ENCODE data around the gene TMUB1.

Gene TMUB1

DNA sequence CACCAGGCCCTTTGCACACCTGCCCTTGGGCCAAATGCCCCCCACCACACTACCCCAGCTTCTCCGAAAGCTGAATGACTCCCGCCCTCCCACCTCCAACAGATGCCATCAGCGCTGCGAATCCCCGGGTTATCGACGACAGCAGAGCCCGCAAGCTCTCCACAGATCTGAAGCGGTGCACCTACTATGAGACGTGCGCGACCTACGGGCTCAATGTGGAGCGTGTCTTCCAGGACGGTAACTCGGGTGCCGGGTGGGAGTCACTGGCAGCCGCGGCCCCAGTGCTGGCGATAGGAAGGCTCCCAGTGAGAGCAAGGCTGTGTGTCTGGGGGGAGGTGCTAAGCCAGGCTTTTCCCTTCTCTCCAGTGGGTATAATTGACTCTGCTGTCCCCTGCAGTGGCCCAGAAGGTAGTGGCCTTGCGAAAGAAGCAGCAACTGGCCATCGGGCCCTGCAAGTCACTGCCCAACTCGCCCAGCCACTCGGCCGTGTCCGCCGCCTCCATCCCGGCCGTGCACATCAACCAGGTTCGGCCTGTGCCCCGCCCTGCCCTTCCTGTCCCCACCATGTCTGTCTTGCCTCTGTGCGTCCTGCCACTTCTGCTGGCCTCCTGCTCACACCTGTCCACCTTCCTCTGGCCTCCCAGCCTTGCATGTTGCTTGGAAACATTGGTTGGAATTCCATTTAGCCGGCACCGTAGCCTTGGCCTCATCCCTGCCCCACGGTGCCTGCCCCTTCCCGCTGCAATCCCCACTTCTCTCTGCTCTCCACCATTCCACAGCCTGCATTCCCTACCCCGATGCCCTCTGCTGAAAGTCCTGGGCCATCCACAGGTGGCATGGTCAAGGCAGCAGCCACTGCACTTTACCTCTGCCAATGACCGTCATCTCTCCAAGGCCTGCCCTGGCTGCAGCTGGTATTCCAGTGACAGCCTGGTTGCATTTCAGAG, 35.1 kb upstream of the TMUB1 start:
- TF ChIP-seq, protein P1, sequence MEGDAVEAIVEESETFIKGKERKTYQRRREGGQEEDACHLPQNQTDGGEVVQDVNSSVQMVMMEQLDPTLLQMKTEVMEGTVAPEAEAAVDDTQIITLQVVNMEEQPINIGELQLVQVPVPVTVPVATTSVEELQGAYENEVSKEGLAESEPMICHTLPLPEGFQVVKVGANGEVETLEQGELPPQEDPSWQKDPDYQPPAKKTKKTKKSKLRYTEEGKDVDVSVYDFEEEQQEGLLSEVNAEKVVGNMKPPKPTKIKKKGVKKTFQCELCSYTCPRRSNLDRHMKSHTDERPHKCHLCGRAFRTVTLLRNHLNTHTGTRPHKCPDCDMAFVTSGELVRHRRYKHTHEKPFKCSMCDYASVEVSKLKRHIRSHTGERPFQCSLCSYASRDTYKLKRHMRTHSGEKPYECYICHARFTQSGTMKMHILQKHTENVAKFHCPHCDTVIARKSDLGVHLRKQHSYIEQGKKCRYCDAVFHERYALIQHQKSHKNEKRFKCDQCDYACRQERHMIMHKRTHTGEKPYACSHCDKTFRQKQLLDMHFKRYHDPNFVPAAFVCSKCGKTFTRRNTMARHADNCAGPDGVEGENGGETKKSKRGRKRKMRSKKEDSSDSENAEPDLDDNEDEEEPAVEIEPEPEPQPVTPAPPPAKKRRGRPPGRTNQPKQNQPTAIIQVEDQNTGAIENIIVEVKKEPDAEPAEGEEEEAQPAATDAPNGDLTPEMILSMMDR (IDR thresholded peaks at IDR 0.05; ENCODE audit: low read depth, low read length), result no peak
- Histone ChIP-seq H3K4me3 (ENCODE audit: low read depth, low read length) (no peak overlapping the region), H3K36me3 (peaks cover 64% of the 10 kb centered on the region)

DNA sequence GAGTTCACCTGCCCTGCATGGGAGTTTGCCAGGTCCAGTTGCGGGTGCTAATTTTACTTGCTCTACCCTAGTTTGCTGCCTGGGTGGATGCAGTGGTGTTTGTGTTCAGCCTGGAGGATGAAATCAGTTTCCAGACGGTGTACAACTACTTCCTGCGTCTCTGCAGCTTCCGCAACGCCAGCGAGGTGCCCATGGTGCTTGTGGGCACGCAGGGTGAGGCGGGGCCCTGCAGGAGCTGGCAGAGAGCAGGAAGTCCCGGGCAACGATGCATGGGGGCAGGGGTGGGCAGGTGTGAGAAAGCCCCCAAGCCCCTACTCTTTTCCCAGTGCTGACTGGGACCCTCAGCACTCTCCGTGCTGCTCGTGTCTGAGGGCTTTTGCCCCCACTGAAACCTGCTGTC, 34.3 kb upstream of the TMUB1 start:
- Histone ChIP-seq H3K4me3 (ENCODE audit: low read depth, low read length) (no peak overlapping the region), H3K9me3 (no peaks in the 10 kb centered on the region), H3K36me3 (peaks cover 58% of the 10 kb centered on the region), H3K27me3 (no peaks in the 10 kb centered on the region), H3K4me1 (peaks cover 16% of the 10 kb centered on the region)
- TF ChIP-seq, protein P1 (IDR thresholded peaks at IDR 0.05; ENCODE audit: low read depth, low read length), result no peak
- no peak for DNase-seq

More for the DNA sequence above, 35.1 kb upstream of the TMUB1 start:
- H3K9me3 ChIP-seq, result no peaks in the 10 kb centered on the region
- H3K27me3 ChIP-seq, result no peaks in the 10 kb centered on the region
- H3K4me1 ChIP-seq, result peaks cover 10% of the 10 kb centered on the region
- no peak for DNase-seq

DNA sequence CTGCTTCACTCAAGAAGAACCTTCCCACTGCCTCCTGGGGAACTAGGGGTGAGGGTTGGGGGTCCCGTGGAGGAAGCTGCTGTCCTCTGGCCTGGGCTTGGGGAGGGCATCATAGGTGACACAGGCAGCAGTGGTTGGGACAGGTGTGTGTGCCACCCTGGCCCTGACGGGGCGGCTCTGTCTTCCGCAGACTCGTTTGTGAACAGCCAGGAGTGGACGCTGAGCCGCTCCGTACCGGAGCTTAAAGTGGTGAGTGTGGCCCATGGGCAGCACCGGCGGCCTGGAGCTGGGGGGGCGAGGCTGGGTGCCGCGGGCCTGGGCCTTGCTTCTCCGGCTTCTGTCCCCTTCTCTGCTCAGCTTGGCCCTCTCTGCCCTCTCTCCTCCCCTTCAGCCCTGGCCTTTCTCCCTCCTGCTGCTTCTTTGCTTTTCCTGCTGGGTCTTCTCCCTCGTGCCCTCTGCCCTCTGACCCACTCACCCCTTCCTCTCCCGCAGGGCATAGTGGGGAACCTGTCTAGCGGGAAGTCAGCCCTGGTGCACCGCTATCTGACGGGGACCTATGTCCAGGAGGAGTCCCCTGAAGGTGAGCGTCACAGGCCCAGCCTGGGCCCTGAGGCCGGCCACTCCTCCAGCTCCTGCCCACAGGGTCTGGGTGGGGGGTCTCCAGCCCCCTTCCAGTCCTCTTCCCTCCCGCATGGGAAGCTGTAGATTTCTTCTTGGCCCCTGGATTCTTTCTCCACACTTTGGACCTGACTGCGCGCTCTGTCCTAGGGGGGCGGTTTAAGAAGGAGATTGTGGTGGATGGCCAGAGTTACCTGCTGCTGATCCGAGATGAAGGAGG, 33.5 kb upstream of the TMUB1 start:
- Histone ChIP-seq H3K4me3 (ENCODE audit: low read depth, low read length) (no peak overlapping the region), H3K36me3 (peaks cover 57% of the 10 kb centered on the region), H3K4me1 (peaks cover 16% of the 10 kb centered on the region), H3K27me3 (no peaks in the 10 kb centered on the region), H3K9me3 (no peaks in the 10 kb centered on the region)
- TF ChIP-seq, protein P1 (IDR thresholded peaks at IDR 0.05; ENCODE audit: low read depth, low read length), result no peak
- DNase-seq, result no peak

DNA sequence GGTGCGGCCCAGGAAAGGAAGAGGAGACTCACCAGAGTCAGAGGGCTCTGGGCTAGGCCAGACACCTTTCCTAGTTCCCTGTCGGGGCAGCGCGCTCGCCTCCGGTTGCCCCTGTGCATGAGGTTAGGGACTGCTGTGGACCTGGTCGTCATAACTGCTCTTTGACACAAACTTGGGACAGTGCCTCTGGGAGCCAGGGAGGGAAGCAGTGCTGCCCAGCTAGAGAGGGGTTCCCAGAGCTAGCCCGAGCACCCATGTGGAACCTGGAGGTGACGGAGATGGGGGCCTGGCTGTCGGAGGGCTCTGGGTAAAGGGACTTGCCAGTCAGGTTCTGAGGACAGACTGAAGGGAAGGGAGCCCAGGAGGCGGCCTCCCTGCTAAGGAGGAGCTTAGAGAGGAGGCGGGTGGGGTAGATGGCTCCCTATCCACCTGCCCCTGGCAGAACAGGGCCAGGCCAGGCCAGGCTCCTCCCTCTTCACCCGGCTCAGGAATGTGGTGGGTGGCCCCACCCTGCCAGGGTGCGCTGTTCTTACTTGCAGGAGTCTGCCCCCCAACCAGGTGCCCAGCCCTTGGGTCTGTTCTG, 32.6 kb upstream of the TMUB1 start:
- peaks cover 48% of the 10 kb centered on the region for H3K36me3 ChIP-seq
- no peaks in the 10 kb centered on the region for H3K9me3 ChIP-seq
- no peaks in the 10 kb centered on the region for H3K27me3 ChIP-seq
- TF ChIP-seq, protein P1 (IDR thresholded peaks at IDR 0.05; ENCODE audit: low read depth, low read length), result no peak
- no peak overlapping the region for H3K4me3 ChIP-seq (ENCODE audit: low read depth, low read length)
- no peak for DNase-seq
- H3K4me1 ChIP-seq, result peaks cover 16% of the 10 kb centered on the region

DNA sequence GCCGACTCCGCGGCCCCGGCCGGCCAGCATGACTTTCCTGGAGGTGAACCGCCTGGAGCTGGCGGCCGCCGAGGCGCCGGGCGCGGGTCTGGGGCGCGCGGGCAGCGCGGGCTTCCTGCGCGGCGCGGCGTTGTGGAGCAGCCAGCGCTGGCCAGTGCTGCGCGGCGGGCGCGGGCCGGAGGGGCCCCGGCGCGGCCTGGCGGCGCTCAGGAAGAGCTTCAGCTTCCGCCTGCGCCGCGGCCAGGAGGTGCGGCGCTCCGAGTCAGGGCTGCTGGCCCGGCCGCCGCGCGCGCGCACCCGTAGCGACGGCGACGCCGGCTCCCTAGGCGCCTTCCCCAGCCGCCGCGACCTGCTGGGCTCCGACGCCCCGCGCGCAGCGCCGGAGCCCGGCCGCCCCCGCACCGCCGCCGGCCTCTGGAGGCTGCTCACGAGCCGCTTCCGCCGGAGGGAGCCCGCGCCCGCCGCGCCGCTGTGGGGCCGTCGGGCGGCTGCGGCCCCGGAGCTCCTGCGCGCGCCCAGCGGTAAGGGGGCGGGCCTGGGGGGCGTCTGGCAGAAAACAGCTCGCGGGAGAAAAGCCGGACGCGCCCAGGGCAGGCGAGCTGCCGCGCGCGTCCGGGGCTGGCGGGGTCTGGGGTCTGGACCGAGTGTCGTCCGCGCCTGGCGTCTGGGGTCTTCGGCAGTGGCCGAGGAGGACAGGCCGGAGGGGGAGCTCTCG, 32.0 kb upstream of the TMUB1 start:
- Histone ChIP-seq H3K4me1 (peaks cover 16% of the 10 kb centered on the region), H3K4me3 (ENCODE audit: low read depth, low read length) (no peak overlapping the region), H3K36me3 (peaks cover 42% of the 10 kb centered on the region), H3K27me3 (no peaks in the 10 kb centered on the region), H3K9me3 (no peaks in the 10 kb centered on the region)
- no peak for DNase-seq
- TF ChIP-seq, protein P1 (IDR thresholded peaks at IDR 0.05; ENCODE audit: low read depth, low read length), result no peak
